H1 (cell line): Measurements from ENCODE around the gene FAM98C. TPM values are rescaled to one million over a fixed set of nuclear protein-coding genes. Genes with fewer than 3 reads are reported as not detected.

ENCODE experiments used
- CTCF ChIA-PET: fragments of 300-600 bp; sonication (Branson Sonifier 250); formaldehyde crosslinking; loops from one replicate; lab custom pipeline; 2021; ENCODE audit not compliant: partially characterized antibody; lab: Charles Lee
- POLR2A ChIA-PET: fragments of 300-600 bp; sonication (Branson Sonifier 250); formaldehyde crosslinking; loops from one replicate; lab custom pipeline; 2021; ENCODE audit warnings: inconsistent platforms; ENCODE audit not compliant: partially characterized antibody; lab: Charles Lee
- DNase-seq, 2 experiments: peaks; one replicate each; pipeline versions ENCODE4 v3.0.0 to v3.0.0-alpha.2; 2010 to 2022; ENCODE audit warnings: low spot score in 2 of 2, low read depth in 1 of 2, mixed read lengths in 1 of 2
- FAIRE-seq: peaks from 2 replicates; lab custom pipeline; 2011; peaks lifted over from hg19 to GRCh38; lab: Jason Lieb, UNC
- H2AFZ ChIP-seq: 2 replicates; pipeline ENCODE4 v1.8.1; 2012; ENCODE audit warnings: low read length, inconsistent platforms
- H2AK5ac ChIP-seq: 2 replicates; pipeline ENCODE4 v1.6.1; 2013; ENCODE audit warnings: low read depth, low read length
- H2BK120ac ChIP-seq: replicated peaks from 2 replicates; pipeline ENCODE3; 2013; ENCODE audit warnings: low read depth, low read length, inconsistent platforms
- H2BK12ac ChIP-seq: 2 replicates; pipeline ENCODE4 v1.6.1; 2013; ENCODE audit warnings: low read depth, low read length
- H2BK15ac ChIP-seq: 2 replicates; pipeline ENCODE4 v1.6.1; 2013; ENCODE audit warnings: low read length
- H2BK20ac ChIP-seq: 2 replicates; pipeline ENCODE4 v1.6.1; 2013; ENCODE audit warnings: low read length
- H2BK5ac ChIP-seq: 2 replicates; pipeline ENCODE4 v1.6.1; 2013; ENCODE audit warnings: low read depth, low read length
- H3K14ac ChIP-seq: 2 replicates; pipeline ENCODE4 v1.6.1; 2013; ENCODE audit warnings: inconsistent platforms; ENCODE audit not compliant: insufficient read length
- H3K18ac ChIP-seq: 2 replicates; pipeline ENCODE4 v1.6.1; 2013; ENCODE audit warnings: low read length; ENCODE audit errors: extremely low read depth
- H3K23ac ChIP-seq: 2 replicates; pipeline ENCODE4 v1.6.1; 2013; ENCODE audit warnings: inconsistent platforms; ENCODE audit not compliant: insufficient read length
- H3K23me2 ChIP-seq: 2 replicates; pipeline ENCODE4 v1.6.1; 2013; ENCODE audit warnings: low read depth, low read length
- H3K27ac ChIP-seq: 2 replicates; pipeline ENCODE4 v1.6.1; 2011; ENCODE audit warnings: low read depth, low read length, inconsistent platforms
- H3K27me3 ChIP-seq, 4 experiments: replicated peaks in 1 of 4; 1 replicate in 1 of 4; 2 replicates in 3 of 4; pipeline versions ENCODE4 v1.6.1 to v1.8.1; 2011 to 2013; ENCODE audit warnings: low read length in 3 of 4, mild to moderate bottlenecking in 3 of 4, inconsistent platforms in 2 of 4, mixed read lengths in 2 of 4, moderate library complexity in 1 of 4; ENCODE audit not compliant: control insufficient read depth in 3 of 4, insufficient read depth in 3 of 4; ENCODE audit errors: extremely low read depth in 1 of 4
- H3K36me3 ChIP-seq, 4 experiments: 2 replicates each; pipeline versions ENCODE4 v1.6.1 to v1.8.1; 2011 to 2013; ENCODE audit warnings: mild to moderate bottlenecking in 4 of 4, low read length in 3 of 4, moderate library complexity in 2 of 4, control low read depth in 1 of 4, inconsistent platforms in 1 of 4; ENCODE audit not compliant: insufficient read depth in 4 of 4, control insufficient read depth in 2 of 4
- H3K4ac ChIP-seq: replicated peaks from 2 replicates; pipeline ENCODE3; 2013; ENCODE audit warnings: low read length, low read depth, mixed read lengths, inconsistent platforms; ENCODE audit not compliant: insufficient read length
- H3K4me1 ChIP-seq, 4 experiments: replicated peaks in 1 of 4; 1 replicate in 1 of 4; 2 replicates in 3 of 4; pipeline versions ENCODE4 v1.6.1 to v1.8.1; 2011 to 2013; ENCODE audit warnings: low read length in 3 of 4, inconsistent platforms in 2 of 4, mixed read lengths in 1 of 4; ENCODE audit not compliant: insufficient read depth in 4 of 4, control insufficient read depth in 3 of 4
- H3K4me2 ChIP-seq, 2 experiments: 2 replicates each; pipeline versions ENCODE4 v1.6.1 to v1.8.1; 2011 to 2013; ENCODE audit warnings: low read depth in 2 of 2, low read length in 2 of 2, control low read depth in 1 of 2, inconsistent platforms in 1 of 2, mild to moderate bottlenecking in 1 of 2; ENCODE audit not compliant: insufficient read depth in 1 of 2
- H3K4me3 ChIP-seq, 4 experiments: fragments of 200-600, 300-600 bp in 1 of 4; sonication (generic), shearing (Covaris generic), sonication (Bioruptor Twin) in 1 of 4; 2 replicates each; pipeline versions ENCODE4 v1.5.1 to v1.8.1; 2011 to 2016; ENCODE audit warnings: low read length in 4 of 4, low read depth in 3 of 4, control low read depth in 2 of 4, inconsistent platforms in 2 of 4, mild to moderate bottlenecking in 2 of 4, mixed read lengths in 1 of 4, moderate library complexity in 1 of 4; ENCODE audit not compliant: insufficient read depth in 2 of 4; ENCODE audit errors: extremely low read depth in 1 of 4
- H3K56ac ChIP-seq: replicated peaks from 2 replicates; pipeline ENCODE3; 2013; ENCODE audit warnings: low read depth, mild to moderate bottlenecking, mixed read lengths, low read length, inconsistent platforms; ENCODE audit not compliant: insufficient read length
- H3K79me1 ChIP-seq: 2 replicates; pipeline ENCODE4 v1.6.1; 2013; ENCODE audit warnings: low read depth, low read length, control low read depth
- H3K79me2 ChIP-seq, 2 experiments: 2 replicates each; pipeline versions ENCODE4 v1.6.1 to v1.8.1; 2012 to 2013; ENCODE audit warnings: low read length in 2 of 2, mild to moderate bottlenecking in 2 of 2, inconsistent platforms in 1 of 2; ENCODE audit not compliant: insufficient read depth in 2 of 2, control insufficient read depth in 1 of 2
- H3K9ac ChIP-seq, 4 experiments: replicated peaks in 1 of 4; 1 replicate in 1 of 4; 2 replicates in 3 of 4; pipeline versions ENCODE4 v1.6.1 to v1.8.1; 2011 to 2013; ENCODE audit warnings: low read depth in 3 of 4, low read length in 3 of 4, control low read depth in 2 of 4, mild to moderate bottlenecking in 2 of 4, moderate library complexity in 2 of 4, inconsistent platforms in 1 of 4; ENCODE audit errors: extremely low read depth in 1 of 4
- H3K9me3 ChIP-seq, 2 experiments: 2 replicates each; pipeline versions ENCODE4 v1.6.1 to v1.8.1; 2012 to 2013; ENCODE audit warnings: mild to moderate bottlenecking in 2 of 2, moderate library complexity in 2 of 2, control low read depth in 1 of 2, inconsistent platforms in 1 of 2, low read depth in 1 of 2, low read length in 1 of 2, mixed read lengths in 1 of 2; ENCODE audit not compliant: insufficient read depth in 2 of 2
- H4K20me1 ChIP-seq, 2 experiments: replicated peaks in 1 of 2; 2 replicates each; pipeline versions ENCODE3 to v1.8.1; 2011 to 2013; ENCODE audit warnings: inconsistent platforms in 2 of 2, low read length in 2 of 2, mild to moderate bottlenecking in 1 of 2; ENCODE audit not compliant: insufficient read depth in 2 of 2, control insufficient read depth in 1 of 2
- H4K5ac ChIP-seq: 2 replicates; pipeline ENCODE4 v1.6.1; 2013; ENCODE audit warnings: low read length, low read depth, mixed read lengths, inconsistent platforms; ENCODE audit not compliant: insufficient read length
- H4K8ac ChIP-seq: 2 replicates; pipeline ENCODE4 v1.8.0; 2013; ENCODE audit warnings: mild to moderate bottlenecking, moderate library complexity, low read length, inconsistent platforms; ENCODE audit not compliant: insufficient read depth; ENCODE audit errors: extremely low read depth
- H4K91ac ChIP-seq: replicated peaks from 2 replicates; pipeline ENCODE3; 2013; ENCODE audit warnings: low read length, mixed read lengths, inconsistent platforms; ENCODE audit not compliant: insufficient read length
- ATF2 ChIP-seq: IDR thresholded peaks from 2 replicates; pipeline ENCODE4 v1.6.1; 2012; ENCODE audit warnings: low read length, inconsistent platforms
- CREB1 ChIP-seq: IDR thresholded peaks from 2 replicates; pipeline ENCODE4 v1.6.1; 2012; ENCODE audit warnings: inconsistent platforms
- E2F6 ChIP-seq: IDR thresholded peaks from 2 replicates; pipeline ENCODE4 v1.6.1; 2012; ENCODE audit warnings: inconsistent platforms
- EZH2 ChIP-seq: fragments of 200-600 bp; sonication (generic); IDR thresholded peaks from 2 replicates; pipeline ENCODE4 v1.7.1; 2012; ENCODE audit warnings: low read depth, mild to moderate bottlenecking, moderate library complexity, low read length, inconsistent platforms; ENCODE audit not compliant: severe bottlenecking
- HDAC6 ChIP-seq: IDR thresholded peaks from one replicate; pipeline ENCODE4 v1.7.1; 2012; ENCODE audit warnings: low read depth, mild to moderate bottlenecking, inconsistent platforms, low read length, moderate library complexity
- KDM1A ChIP-seq: fragments of 200-600, 300-600 bp; sonication (generic); IDR thresholded peaks from 2 replicates; pipeline ENCODE4 v1.7.1; 2016; ENCODE audit warnings: mild to moderate bottlenecking, low read length, borderline replicate concordance
- RAD21 ChIP-seq, 2 experiments: IDR thresholded peaks in 1 of 2; conservative IDR thresholded peaks in 1 of 2; 2 replicates each; pipeline ENCODE4 v1.6.1; 2011; ENCODE audit warnings: low read depth in 2 of 2, low read length in 2 of 2, improper control_type of control experiment in 1 of 2, inconsistent platforms in 1 of 2, mild to moderate bottlenecking in 1 of 2, moderate library complexity in 1 of 2
- SUZ12 ChIP-seq: fragments of 200-600 bp; sonication (generic); IDR thresholded peaks from 2 replicates; pipeline ENCODE4 v1.6.1; 2012; ENCODE audit warnings: mild to moderate bottlenecking, inconsistent platforms, low read length, moderate library complexity, mixed read lengths
- TAF7 ChIP-seq: optimal IDR thresholded peaks from 2 replicates; pipeline ENCODE3; 2011; ENCODE audit warnings: low read depth, mild to moderate bottlenecking, inconsistent platforms, low read length, moderate library complexity, borderline replicate concordance
- WGBS, 2 experiments: shearing (Covaris generic) in 1 of 2; methylation state at CpG; one replicate each; pipeline versions ENCODE4 v1.1.6 to v1.1.7; 2013 to 2015; ENCODE audit warnings: low lambda C conversion rate in 2 of 2, mixed read lengths in 2 of 2, inconsistent platforms in 1 of 2, low coverage in 1 of 2, missing lambda C conversion rate in 1 of 2; ENCODE audit not compliant: insufficient replicate concordance in 2 of 2, insufficient coverage in 1 of 2, insufficient read length in 1 of 2; ENCODE audit errors: extremely low coverage in 1 of 2, missing lambda C conversion rate in 1 of 2; 5-methylcytosine and 5-hydroxymethylcytosine counted together
- polyA plus RNA-seq, 7 experiments: library from polyadenylated mRNA; depleted of rRNA in 3 of 7; stranded (reverse) in 5 of 7; unstranded in 2 of 7; fragments of >200 nt in 5 of 7; fragments of 200-250 nt in 2 of 7; gene quantifications; 1 replicate in 5 of 7; 2 replicates in 1 of 7; 4 replicates in 1 of 7; pipeline versions ENCODE4 v1.2.1 to v1.2.3, GENCODE V29; 2011 to 2013; ENCODE audit warnings: missing spikeins in 2 of 7, mixed read lengths in 2 of 7
- total RNA-seq: library from RNA; stranded (reverse); fragmentation: NEBNext Ultra II Directional; extraction: Animal tissue kit (Norgen Biotek cat#: 25700); gene quantifications from 2 replicates; pipeline ENCODE4 v1.2.1, GENCODE V29; 2021

The FAM98C gene
- total and polyA plus RNA-seq, 2 of the 8 experiments (the other 6 are each of a cell fraction or from before 2014, with no cell fraction given): 6.1 to 9.4 TPM

- no peak overlapping the region for H2AFZ ChIP-seq
- no peaks in the 10 kb centered on the region; the same call in 1 of the 2 replicates for H3K79me1 ChIP-seq
- 85% methylated on average over 9 of the region's 11 CpGs; no CpG with 5 or more reads in 1 of the 2 experiments for WGBS, 2 experiments
- no peak overlapping the region for H4K91ac ChIP-seq
- H3K56ac ChIP-seq: no peak overlapping the region
- ChIA-PET POLR2A (interaction anchor here (0.8 to 1.2 kb wide), 5 partner anchors 9 to 191 kb away, joined by 3 to 4 read pairs (median 3); no protein-coding TSS in a partner anchor), CTCF (interaction anchor here (0.8 to 5.7 kb wide), 3 partner anchors 10 to 40 kb away, joined by 4 to 32 read pairs (median 4); partner anchors contain the start of gene FAM98C)
- H4K20me1 ChIP-seq: no peaks in the 10 kb centered on the region
- no peaks in the 10 kb centered on the region for H3K79me2 ChIP-seq
- H3K4me1 ChIP-seq: peaks cover 0 to 7% (median 6%) of the 10 kb centered on the region in 4 experiments; a peak in 5 of 7 replicates
- DNase-seq: no peak
- no peak overlapping the region for H2BK20ac ChIP-seq
- H3K9ac ChIP-seq: no peak overlapping the region
- peaks cover 3% of the 10 kb centered on the region for H3K23me2 ChIP-seq
- H3K23ac ChIP-seq: no peak overlapping the region
- no peak overlapping the region for H2BK5ac ChIP-seq
- H4K5ac ChIP-seq: no peak overlapping the region
- H3K9me3 ChIP-seq: no peaks in the 10 kb centered on the region
- H3K36me3 ChIP-seq: no peaks in the 10 kb centered on the region
- H4K8ac ChIP-seq: no peak overlapping the region; the same call in 1 of the 2 replicates
- no peak overlapping the region for H2BK120ac ChIP-seq
- H3K14ac ChIP-seq: no peak overlapping the region
- H2AK5ac ChIP-seq: no peak overlapping the region
- no peak overlapping the region for H2BK12ac ChIP-seq
- no peak overlapping the region for H3K4me2 ChIP-seq
- H2BK15ac ChIP-seq: no peak overlapping the region
- TF ChIP-seq ATF2 (no peak), E2F6 (no peak), CREB1 (no peak), EZH2 (no peak), HDAC6 (no peak), RAD21 (IDR thresholded peaks at IDR 0.05 in 1 of 2, conservative IDR thresholded peaks at IDR 0.05 in 1 of 2; ENCODE audit: low read depth in 2 of 2, low read length in 2 of 2) (no peak), TAF7 (no peak), KDM1A (no peak), SUZ12 (no peak)
- no peak overlapping the region for H3K4me3 ChIP-seq
- no peak for FAIRE-seq
- peaks cover 0 to 2% (median 0%) of the 10 kb centered on the region in 4 experiments; a peak in 1 of 7 replicates for H3K27me3 ChIP-seq
- no peak overlapping the region for H3K4ac ChIP-seq
- H3K18ac ChIP-seq: no peak overlapping the region
- no peak overlapping the region for H3K27ac ChIP-seq
Observed at GRCh38 chr19:38412961-38413360, 10.1 kb downstream of the FAM98C start.
